CD4-positive, alpha-beta T cell (primary cell): ENCODE data around the gene MAP3K5. TPM values are rescaled to one million over a fixed set of nuclear protein-coding genes. Genes with fewer than 3 reads are reported as not detected.
A peak's percentile ranks its signal among the peaks of the same experiment; 100 is the strongest.

Source experiments
- ATAC-seq: fragments of 200-7000 bp; cut with Tn5 transposase; one replicate; pipeline ENCODE4 v1.10.0; 2022; ENCODE audit warnings: mild to moderate bottlenecking; ENCODE audit not compliant: poor library complexity
- CTCF ChIA-PET: fragments of 350-600 bp; sonication (Branson Sonifier 250); formaldehyde crosslinking; loops from one replicate; lab custom pipeline; 2021; ENCODE audit warnings: antibody characterized with exemption, inconsistent platforms; lab: Charles Lee
- POLR2A ChIA-PET: fragments of 350-600 bp; sonication (Branson Sonifier 250); formaldehyde crosslinking; loops from one replicate; lab custom pipeline; 2021; ENCODE audit warnings: antibody characterized with exemption, inconsistent platforms; lab: Charles Lee
- DNase-seq, 14 experiments: peaks; one replicate each; pipeline ENCODE4 v3.0.0-alpha.2; 2013 to 2020; ENCODE audit warnings: mixed read lengths in 2 of 14
- H3K27ac ChIP-seq, 2 donors: one replicate each; pipeline versions ENCODE4 v1.5.1 to v1.7.0; 2013; ENCODE audit warnings: low read length in 2 of 2, low read depth in 1 of 2, mild to moderate bottlenecking in 1 of 2
- H3K27me3 ChIP-seq, 2 experiments: 1 replicate in 1 of 2; 2 replicates in 1 of 2; pipeline versions ENCODE4 v1.6.1 to v1.7.0; 2013; ENCODE audit warnings: low read length in 2 of 2, control low read depth in 1 of 2, mild to moderate bottlenecking in 1 of 2, moderate library complexity in 1 of 2; ENCODE audit not compliant: insufficient read depth in 2 of 2, control insufficient read depth in 1 of 2
- H3K36me3 ChIP-seq: one replicate; pipeline ENCODE4 v1.6.1; 2013; ENCODE audit warnings: low read length, control low read depth; ENCODE audit not compliant: insufficient read depth
- H3K4me1 ChIP-seq: one replicate; pipeline ENCODE4 v1.6.1; 2013; ENCODE audit warnings: low read length, control low read depth; ENCODE audit not compliant: insufficient read depth
- H3K4me3 ChIP-seq: one replicate; pipeline ENCODE4 v1.5.1; 2013; ENCODE audit warnings: mild to moderate bottlenecking, low read length, moderate library complexity
- H3K9me3 ChIP-seq, 2 experiments: 1 replicate in 1 of 2; 2 replicates in 1 of 2; pipeline versions ENCODE4 v1.6.1 to v1.7.0; 2013; ENCODE audit warnings: low read length in 2 of 2, mild to moderate bottlenecking in 2 of 2, control low read depth in 1 of 2, moderate library complexity in 1 of 2; ENCODE audit not compliant: control insufficient read depth in 1 of 2, insufficient read depth in 1 of 2
- H3K27ac Mint-ChIP-seq: one replicate; pipeline ENCODE4 v1.8.0; 2020; ENCODE audit warnings: mixed read lengths
- H3K27me3 Mint-ChIP-seq: one replicate; pipeline ENCODE4 v1.8.0; 2021; ENCODE audit warnings: mixed read lengths
- H3K36me3 Mint-ChIP-seq: one replicate; pipeline ENCODE4 v1.8.0; 2021; ENCODE audit warnings: low read depth, mixed read lengths
- H3K4me1 Mint-ChIP-seq: one replicate; pipeline ENCODE4 v1.8.0; 2021; ENCODE audit warnings: low read depth, mixed read lengths
- H3K4me3 Mint-ChIP-seq: one replicate; pipeline ENCODE4 v1.8.0; 2020; ENCODE audit warnings: mild to moderate bottlenecking, mixed read lengths
- H3K9me3 Mint-ChIP-seq: one replicate; pipeline ENCODE4 v1.8.0; 2020; ENCODE audit warnings: mixed read lengths
- intact Hi-C, 2 experiments: fragments of 100-400 bp; cut with DNase I in 1 of 2; cut with micrococcal nuclease in 1 of 2; formaldehyde crosslinking; loops; one replicate each; pipeline versions ENCODE4 v1.15.1 to v1.9.0; 2023 to 2025; cut with DNase I, micrococcal nuclease
- total RNA-seq, 174 experiments: library from RNA in 2 of 174; stranded (reverse) in 2 of 174; gene quantifications; one replicate each; pipeline ENCODE4 v1.2.3 and lab custom pipeline; 2021 to 2026
- TF ChIP-seq, protein P1 (sequence below): fragments of 200-600 bp; IDR thresholded peaks from one replicate; pipeline ENCODE4 v1.8.0; 2022; ENCODE audit warnings: antibody characterized with exemption, mild to moderate bottlenecking

Gene MAP3K5
- total RNA-seq, 2 experiments from 2014 or later = 12.9 to 14.1 TPM

- Mint-ChIP-seq H3K27ac (no peak overlapping the region), H3K9me3 (no peaks in the 10 kb centered on the region), H3K4me3 (no peak overlapping the region), H3K27me3 (no peaks in the 10 kb centered on the region), H3K4me1 (peaks cover 56% of the 10 kb centered on the region), H3K36me3 (no peaks in the 10 kb centered on the region)
- no peaks in the 10 kb centered on the region for H3K36me3 ChIP-seq
- ChIA-PET CTCF (interaction anchor here (4.0 kb wide), 1 partner anchor 17 kb away, joined by 23 read pairs; the partner anchor contains the start of gene MAP3K5), POLR2A (interaction anchor here (0.7 to 1.4 kb wide), 3 partner anchors 12 to 26 kb away, joined by 3 to 5 read pairs (median 4); no protein-coding TSS in a partner anchor)
- ATAC-seq = no peak
- no peak for DNase-seq
- H3K27ac ChIP-seq = no peak overlapping the region
- H3K27me3 ChIP-seq = no peaks in the 10 kb centered on the region
- H3K9me3 ChIP-seq = no peaks in the 10 kb centered on the region
- intact Hi-C loops = no loop called here
- TF ChIP-seq, protein P1, sequence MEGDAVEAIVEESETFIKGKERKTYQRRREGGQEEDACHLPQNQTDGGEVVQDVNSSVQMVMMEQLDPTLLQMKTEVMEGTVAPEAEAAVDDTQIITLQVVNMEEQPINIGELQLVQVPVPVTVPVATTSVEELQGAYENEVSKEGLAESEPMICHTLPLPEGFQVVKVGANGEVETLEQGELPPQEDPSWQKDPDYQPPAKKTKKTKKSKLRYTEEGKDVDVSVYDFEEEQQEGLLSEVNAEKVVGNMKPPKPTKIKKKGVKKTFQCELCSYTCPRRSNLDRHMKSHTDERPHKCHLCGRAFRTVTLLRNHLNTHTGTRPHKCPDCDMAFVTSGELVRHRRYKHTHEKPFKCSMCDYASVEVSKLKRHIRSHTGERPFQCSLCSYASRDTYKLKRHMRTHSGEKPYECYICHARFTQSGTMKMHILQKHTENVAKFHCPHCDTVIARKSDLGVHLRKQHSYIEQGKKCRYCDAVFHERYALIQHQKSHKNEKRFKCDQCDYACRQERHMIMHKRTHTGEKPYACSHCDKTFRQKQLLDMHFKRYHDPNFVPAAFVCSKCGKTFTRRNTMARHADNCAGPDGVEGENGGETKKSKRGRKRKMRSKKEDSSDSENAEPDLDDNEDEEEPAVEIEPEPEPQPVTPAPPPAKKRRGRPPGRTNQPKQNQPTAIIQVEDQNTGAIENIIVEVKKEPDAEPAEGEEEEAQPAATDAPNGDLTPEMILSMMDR = no peak
- peaks cover 45% of the 10 kb centered on the region for H3K4me1 ChIP-seq
- no peak overlapping the region for H3K4me3 ChIP-seq
Measured at GRCh38 chr6:136775081-136775480, 17.2 kb downstream of the MAP3K5 start.

DNA sequence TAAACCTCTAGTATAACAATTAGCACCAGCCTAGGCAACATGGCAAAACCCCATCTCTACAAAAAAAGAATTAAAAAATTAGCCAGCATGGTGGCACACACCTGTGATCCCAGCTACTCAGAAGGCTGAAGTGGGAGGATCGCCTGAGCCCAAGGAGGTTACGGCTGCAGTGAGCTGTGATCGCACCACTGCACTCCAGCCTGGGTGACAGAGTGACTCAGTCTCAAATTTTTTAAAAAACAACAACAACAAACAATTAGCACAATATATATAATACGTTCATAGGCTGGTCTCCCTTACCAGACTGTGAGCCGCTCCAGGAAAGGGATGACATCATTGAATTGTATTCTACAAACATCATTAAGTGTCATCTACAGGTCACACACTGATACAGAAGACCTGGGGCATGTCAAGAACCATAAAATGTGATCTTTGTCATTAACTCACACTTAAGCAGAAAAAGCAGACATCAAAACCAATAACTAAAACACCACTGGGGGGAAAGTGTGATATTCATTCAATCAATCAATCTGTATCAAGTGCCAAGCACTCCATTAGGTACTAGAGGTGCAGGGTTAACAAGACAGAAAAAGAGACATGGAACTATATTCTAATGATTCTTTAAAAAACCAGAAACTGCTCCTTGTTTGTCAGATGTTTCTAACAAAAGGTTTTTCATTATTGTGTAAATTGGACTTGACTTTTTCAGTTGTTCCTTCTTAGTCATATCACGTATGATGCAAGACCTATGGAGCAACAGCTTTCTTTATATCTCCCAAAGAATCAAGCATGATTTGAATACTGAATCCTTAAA is 17.8 kb downstream of the MAP3K5 start:
- no peaks in the 10 kb centered on the region for H3K27me3 ChIP-seq
- H3K36me3 ChIP-seq = no peaks in the 10 kb centered on the region
- ATAC-seq (no peak), DNase-seq (peak in 1 of 14 experiments; percentile 38)
- H3K36me3 Mint-ChIP-seq = no peaks in the 10 kb centered on the region
- H3K27ac Mint-ChIP-seq = no peak overlapping the region
- ChIA-PET CTCF (interaction anchor here (0.7 to 4.0 kb wide), 3 partner anchors 11 to 19 kb away, joined by 3 to 23 read pairs (median 5); partner anchors contain the start of gene MAP3K5), POLR2A (interaction anchor here (0.7 to 1.5 kb wide), 5 partner anchors 10 to 26 kb away, joined by 3 to 5 read pairs (median 5); partner anchors contain the start of gene MAP3K5)
- H3K4me3 Mint-ChIP-seq = no peak overlapping the region
- no peak overlapping the region for H3K27ac ChIP-seq
- TF ChIP-seq, protein P1 = no peak
- peaks cover 39% of the 10 kb centered on the region for H3K4me1 ChIP-seq
- H3K4me3 ChIP-seq = no peak overlapping the region
- no peaks in the 10 kb centered on the region for H3K9me3 Mint-ChIP-seq
- H3K4me1 Mint-ChIP-seq = peaks cover 51% of the 10 kb centered on the region
- no peaks in the 10 kb centered on the region for H3K9me3 ChIP-seq
- H3K27me3 Mint-ChIP-seq = no peaks in the 10 kb centered on the region
- intact Hi-C loops = no loop called here

GRCh38 chr6:136773473-136773796 is 18.8 kb downstream of the MAP3K5 start:
- Mint-ChIP-seq H3K27ac (no peak overlapping the region), H3K9me3 (no peaks in the 10 kb centered on the region), H3K4me3 (no peak overlapping the region), H3K27me3 (no peaks in the 10 kb centered on the region), H3K4me1 (peaks cover 56% of the 10 kb centered on the region), H3K36me3 (no peaks in the 10 kb centered on the region)
- no peak for DNase-seq
- TF ChIP-seq, protein P1 = no peak
- Histone ChIP-seq H3K9me3 (no peaks in the 10 kb centered on the region), H3K4me1 (peaks cover 42% of the 10 kb centered on the region), H3K36me3 (no peaks in the 10 kb centered on the region), H3K4me3 (no peak overlapping the region), H3K27me3 (no peaks in the 10 kb centered on the region), H3K27ac (no peak overlapping the region)
- ATAC-seq = no peak
- POLR2A ChIA-PET = interaction anchor here (1.0 to 1.5 kb wide), 2 partner anchors 11 to 18 kb away, joined by 5 read pairs; partner anchors contain the start of gene MAP3K5
- CTCF ChIA-PET = interaction anchor here (0.7 to 4.0 kb wide), 4 partner anchors 10 to 129 kb away, joined by 3 to 23 read pairs (median 4); partner anchors contain the start of gene MAP3K5
- intact Hi-C loops = loop anchor here in 1 of 2 experiments (2.0 kb wide), 1 partner anchor 13 kb away; no protein-coding TSS in a partner anchor
